HCT116 (cell line): Measurements from ENCODE around the gene ODF2L. TPM values are rescaled to one million over a fixed set of nuclear protein-coding genes. Genes with fewer than 3 reads are reported as not detected.

Experiments
- ATAC-seq: fragments of 200-7000 bp; cut with Tn5 transposase; 2 replicates; pipeline ENCODE4 v1.9.1; 2020; ENCODE audit warnings: mild to moderate bottlenecking, moderate library complexity
- BruUV-seq: library from RNA; stranded (reverse); fragments of 400-500 nt; replicated peaks from 2 replicates; lab custom pipeline; 2021; lab: Mats Ljungman, UMichigan
- CTCF ChIA-PET: fragments of 300-600 bp; sonication (Branson Sonifier 250); formaldehyde crosslinking; loops from one replicate; lab custom pipeline; 2021; ENCODE audit warnings: antibody characterized with exemption; lab: Charles Lee
- POLR2A ChIA-PET: fragments of 300-600, 350-600 bp; sonication (Branson Sonifier 250); formaldehyde crosslinking; loops from one replicate; lab custom pipeline; 2021; ENCODE audit warnings: antibody characterized with exemption; lab: Charles Lee
- RAD21 ChIA-PET, 2 experiments: fragments of 300-600 bp; sonication (Branson Sonifier 250); formaldehyde crosslinking; loops; one replicate each; lab custom pipeline; 2023; ENCODE audit warnings: low total read pairs in 2 of 2; ENCODE audit not compliant: uncharacterized antibody in 2 of 2, unreplicated experiment in 2 of 2, low non-redundant PET in 1 of 2; lab: Charles Lee
- DNase-seq: peaks from one replicate; pipeline ENCODE4 v3.0.0-alpha.2; 2010; ENCODE audit warnings: low read depth, low spot score
- H2AFZ ChIP-seq: fragments of 200-600 bp; shearing (Covaris generic), sonication (generic); 2 replicates; pipeline ENCODE4 v1.6.1; 2017; ENCODE audit warnings: low read depth, mixed run types, mixed read lengths, antibody characterized with exemption, low read length; ENCODE audit not compliant: poor library complexity, severe bottlenecking
- H3K27ac ChIP-seq: 2 replicates; pipeline ENCODE4 v1.5.1; 2012; ENCODE audit warnings: low read depth, low read length
- H3K27me3 ChIP-seq: fragments of 200-600 bp; sonication (generic); 2 replicates; pipeline ENCODE4 v1.6.1; 2016; ENCODE audit warnings: mixed run types, low read length, mixed read lengths; ENCODE audit not compliant: insufficient read depth
- H3K36me3 ChIP-seq, 2 experiments: fragments of 200-500 bp in 1 of 2; fragments of 200-600 bp in 1 of 2; sonication (Bioruptor generic) in 1 of 2; sonication (generic) in 1 of 2; 2 replicates each; pipeline versions ENCODE4 v1.5.1 to v1.6.1; 2014 to 2016; ENCODE audit warnings: low read length in 2 of 2, inconsistent platforms in 1 of 2, mixed read lengths in 1 of 2, mixed run types in 1 of 2; ENCODE audit not compliant: insufficient read depth in 2 of 2, control insufficient read depth in 1 of 2
- H3K4me1 ChIP-seq, 2 experiments: fragments of 200-600 bp in 1 of 2; sonication (generic) in 1 of 2; 2 replicates each; pipeline versions ENCODE4 v1.5.1 to v1.6.1; 2012 to 2017; ENCODE audit warnings: low read length in 2 of 2, inconsistent platforms in 1 of 2, mild to moderate bottlenecking in 1 of 2, mixed read lengths in 1 of 2, mixed run types in 1 of 2, moderate library complexity in 1 of 2; ENCODE audit not compliant: insufficient read depth in 2 of 2, control insufficient read depth in 1 of 2
- H3K4me2 ChIP-seq: fragments of 200-600 bp; sonication (generic); 2 replicates; pipeline ENCODE4 v1.6.1; 2017; ENCODE audit warnings: mixed run types, low read length, mixed read lengths
- H3K4me3 ChIP-seq, 2 experiments: fragments of 200-600 bp in 1 of 2; sonication (generic) in 1 of 2; replicated peaks in 1 of 2; 2 replicates each; pipeline ENCODE4 v1.5.1; 2011 to 2016; ENCODE audit warnings: low read length in 2 of 2, control low read depth in 1 of 2, low read depth in 1 of 2, mild to moderate bottlenecking in 1 of 2, mixed read lengths in 1 of 2, mixed run types in 1 of 2
- H3K79me2 ChIP-seq: fragments of 200-600 bp; sonication (generic); 2 replicates; pipeline ENCODE4 v1.6.1; 2017; ENCODE audit warnings: mild to moderate bottlenecking, mixed run types, low read length, moderate library complexity, mixed read lengths; ENCODE audit not compliant: insufficient read depth
- H3K9ac ChIP-seq: fragments of 200-600 bp; sonication (generic); 2 replicates; pipeline ENCODE4 v1.6.1; 2016; ENCODE audit warnings: low read length, mixed read lengths
- H3K9me2 ChIP-seq: fragments of 200-600 bp; sonication (generic), shearing (Covaris generic); 2 replicates; pipeline ENCODE4 v1.6.1; 2017; ENCODE audit warnings: mixed run types, mild to moderate bottlenecking, moderate library complexity; ENCODE audit not compliant: insufficient read depth
- H3K9me3 ChIP-seq, 2 experiments: fragments of 200-500 bp in 1 of 2; fragments of 200-600 bp in 1 of 2; sonication (Bioruptor generic) in 1 of 2; sonication (generic) in 1 of 2; 2 replicates each; pipeline ENCODE4 v1.6.1; 2014 to 2017; ENCODE audit warnings: low read length in 2 of 2, mixed read lengths in 2 of 2, inconsistent platforms in 1 of 2, low read depth in 1 of 2, mild to moderate bottlenecking in 1 of 2, mixed run types in 1 of 2, moderate library complexity in 1 of 2; ENCODE audit not compliant: control insufficient read depth in 1 of 2, insufficient read depth in 1 of 2
- H4K20me1 ChIP-seq: fragments of 200-600 bp; sonication (generic), shearing (Covaris generic); 2 replicates; pipeline ENCODE4 v1.6.1; 2017; ENCODE audit warnings: mixed run types, mild to moderate bottlenecking, moderate library complexity; ENCODE audit not compliant: insufficient read depth
- CEBPB ChIP-seq: IDR thresholded peaks from 2 replicates; pipeline ENCODE4 v1.6.1; 2012; ENCODE audit warnings: low read depth
- EGR1 ChIP-seq: IDR thresholded peaks from 2 replicates; pipeline ENCODE4 v1.6.1; 2012; ENCODE audit warnings: low read depth
- ELF1 ChIP-seq: IDR thresholded peaks from 2 replicates; pipeline ENCODE4 v1.6.1; 2012; ENCODE audit warnings: low read depth, borderline replicate concordance
- EZH2phosphoT487 ChIP-seq: fragments of 200-600 bp; IDR thresholded peaks from 2 replicates; pipeline ENCODE4 v1.6.1; 2018; ENCODE audit warnings: antibody characterized with exemption, borderline replicate concordance
- JUND ChIP-seq: IDR thresholded peaks from 2 replicates; pipeline ENCODE4 v1.6.1; 2012
- POLR2AphosphoS5 ChIP-seq: IDR thresholded peaks from 2 replicates; pipeline ENCODE4 v1.6.1; 2011; ENCODE audit warnings: mild to moderate bottlenecking, low read depth, low read length, moderate library complexity
- SP1 ChIP-seq: IDR thresholded peaks from 2 replicates; pipeline ENCODE4 v1.6.1; 2012; ENCODE audit warnings: low read depth
- SRF ChIP-seq: IDR thresholded peaks from 2 replicates; pipeline ENCODE4 v1.6.1; 2012; ENCODE audit warnings: low read depth
- YY1 ChIP-seq: IDR thresholded peaks from 2 replicates; pipeline ENCODE4 v1.6.1; 2011; ENCODE audit warnings: low read length, low read depth, moderate library complexity, mild to moderate bottlenecking; ENCODE audit not compliant: insufficient replicate concordance; ENCODE audit errors: extremely low read depth
- ZFX ChIP-seq: fragments of 450-650 bp; IDR thresholded peaks from 2 replicates; pipeline ENCODE4 v1.6.1; 2017
- ZNF274 ChIP-seq: fragments of 200-500 bp; sonication (Bioruptor generic); IDR thresholded peaks from 2 replicates; pipeline ENCODE4 v1.6.1; 2014; ENCODE audit warnings: mild to moderate bottlenecking, low read depth, low read length, inconsistent platforms
- intact Hi-C: fragments of 100-400 bp; cut with micrococcal nuclease; formaldehyde crosslinking; loops from 2 replicates; pipeline ENCODE4 v1.10.0; 2022
- total RNA-seq: library from RNA; stranded (reverse); gene quantifications from one replicate; pipeline ENCODE4 v1.2.1, GENCODE V29; 2021; ENCODE audit not compliant: unreplicated experiment
- TF ChIP-seq, protein P1 (sequence below): IDR thresholded peaks from 2 replicates; pipeline ENCODE4 v1.6.1; 2011; ENCODE audit warnings: mild to moderate bottlenecking, low read length, moderate library complexity; ENCODE audit not compliant: insufficient replicate concordance; ENCODE audit errors: extremely low read depth

The ODF2L gene
- total RNA-seq, 1 experiment from 2014 or later: 33.7 TPM

- RAD21 ChIA-PET: no interaction called here
- no peak overlapping the region for H2AFZ ChIP-seq
- POLR2A ChIA-PET: no interaction called here
- no TSS peak for BruUV-seq
- no peak overlapping the region for H3K9ac ChIP-seq
- H3K9me3 ChIP-seq: no peaks in the 10 kb centered on the region
- no peaks in the 10 kb centered on the region for H3K79me2 ChIP-seq
- TF ChIP-seq SRF (no peak), CEBPB (no peak), POLR2AphosphoS5 (no peak), YY1 (no peak)
- no peaks in the 10 kb centered on the region for H3K4me1 ChIP-seq
- no peak overlapping the region for H3K4me3 ChIP-seq
- H3K9me2 ChIP-seq: no peaks in the 10 kb centered on the region
- DNase-seq (no peak), ATAC-seq (no peak)
- H3K4me2 ChIP-seq: no peak overlapping the region
- intact Hi-C loops: no loop called here
- no peaks in the 10 kb centered on the region for H3K27me3 ChIP-seq
- H4K20me1 ChIP-seq: no peaks in the 10 kb centered on the region
- CTCF ChIA-PET: no interaction called here
- no peak overlapping the region for H3K27ac ChIP-seq
- no peaks in the 10 kb centered on the region for H3K36me3 ChIP-seq
Observed at GRCh38 chr1:86346388-86346787, 49.7 kb downstream of the ODF2L start.

DNA sequence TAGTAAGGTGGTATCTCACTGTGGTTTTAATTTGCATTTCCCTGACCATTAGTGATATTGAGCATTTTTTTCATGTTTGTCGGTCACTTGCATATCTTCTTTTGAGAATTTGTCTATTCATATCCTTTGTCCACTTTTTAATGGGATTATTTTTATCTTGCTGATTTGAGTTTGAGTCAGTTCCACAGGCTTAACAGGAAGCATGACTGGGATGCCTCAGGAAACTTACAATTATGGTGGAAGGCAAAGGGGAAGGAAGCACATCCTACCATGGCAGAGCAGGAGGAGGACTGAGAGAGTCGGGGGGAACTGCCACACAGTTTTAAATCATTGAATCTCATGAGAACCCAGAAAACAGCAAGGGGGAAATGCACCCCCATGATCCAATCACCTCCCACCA is 51.1 kb downstream of the ODF2L start:
- Histone ChIP-seq H3K27me3 (no peaks in the 10 kb centered on the region), H3K9me2 (no peaks in the 10 kb centered on the region), H3K36me3 (no peaks in the 10 kb centered on the region), H3K4me1 (no peaks in the 10 kb centered on the region), H3K27ac (no peak overlapping the region), H3K9ac (no peak overlapping the region), H3K79me2 (no peaks in the 10 kb centered on the region), H4K20me1 (no peaks in the 10 kb centered on the region), H3K9me3 (no peaks in the 10 kb centered on the region), H3K4me2 (no peak overlapping the region), H3K4me3 (no peak overlapping the region), H2AFZ (no peak overlapping the region)
- TF ChIP-seq ZNF274: no peak
- no peak for TF ChIP-seq ELF1
- TF ChIP-seq JUND: no peak
- no peak for TF ChIP-seq SRF
- no peak for TF ChIP-seq SP1
- TF ChIP-seq ZFX: no peak
- TF ChIP-seq, protein P1, sequence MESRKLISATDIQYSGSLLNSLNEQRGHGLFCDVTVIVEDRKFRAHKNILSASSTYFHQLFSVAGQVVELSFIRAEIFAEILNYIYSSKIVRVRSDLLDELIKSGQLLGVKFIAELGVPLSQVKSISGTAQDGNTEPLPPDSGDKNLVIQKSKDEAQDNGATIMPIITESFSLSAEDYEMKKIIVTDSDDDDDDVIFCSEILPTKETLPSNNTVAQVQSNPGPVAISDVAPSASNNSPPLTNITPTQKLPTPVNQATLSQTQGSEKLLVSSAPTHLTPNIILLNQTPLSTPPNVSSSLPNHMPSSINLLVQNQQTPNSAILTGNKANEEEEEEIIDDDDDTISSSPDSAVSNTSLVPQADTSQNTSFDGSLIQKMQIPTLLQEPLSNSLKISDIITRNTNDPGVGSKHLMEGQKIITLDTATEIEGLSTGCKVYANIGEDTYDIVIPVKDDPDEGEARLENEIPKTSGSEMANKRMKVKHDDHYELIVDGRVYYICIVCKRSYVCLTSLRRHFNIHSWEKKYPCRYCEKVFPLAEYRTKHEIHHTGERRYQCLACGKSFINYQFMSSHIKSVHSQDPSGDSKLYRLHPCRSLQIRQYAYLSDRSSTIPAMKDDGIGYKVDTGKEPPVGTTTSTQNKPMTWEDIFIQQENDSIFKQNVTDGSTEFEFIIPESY: no peak
- no peak for TF ChIP-seq EZH2phosphoT487
- no peak for TF ChIP-seq EGR1
- POLR2A ChIA-PET: no interaction called here
- RAD21 ChIA-PET: no interaction called here
- CTCF ChIA-PET: no interaction called here
- ATAC-seq (no peak), DNase-seq (no peak)
- intact Hi-C loops: no loop called here
- no TSS peak for BruUV-seq
